WTC11 (cell line): ENCODE measurements around the gene NLE1. TPM values are rescaled to one million over a fixed set of nuclear protein-coding genes. Genes with fewer than 3 reads are reported as not detected.

Experiments used
- ATAC-seq: fragments of 200-7000 bp; cut with Tn5 transposase; 2 replicates; pipeline ENCODE4 v1.10.0; 2021; ENCODE audit warnings: mild to moderate bottlenecking, moderate library complexity
- CTCF ChIA-PET: fragments of 300-600 bp; sonication (Branson Sonifier 250); formaldehyde crosslinking; loops from one replicate; lab custom pipeline; 2021; ENCODE audit warnings: antibody characterized with exemption; lab: Charles Lee
- POLR2A ChIA-PET: fragments of 350-600 bp; sonication (Branson Sonifier 250); formaldehyde crosslinking; loops from one replicate; lab custom pipeline; 2021; ENCODE audit warnings: antibody characterized with exemption; lab: Charles Lee
- DNase-seq: peaks from one replicate; pipeline ENCODE4 v3.0.0; 2021; ENCODE audit warnings: low spot score
- H3K27ac Mint-ChIP-seq: 2 replicates; pipeline ENCODE4 v1.8.0; 2021; ENCODE audit warnings: mixed read lengths
- H3K27me3 Mint-ChIP-seq: 2 replicates; pipeline ENCODE4 v1.8.0; 2021; ENCODE audit warnings: low read depth, mild to moderate bottlenecking, moderate library complexity, mixed read lengths
- H3K36me3 Mint-ChIP-seq: 2 replicates; pipeline ENCODE4 v1.8.0; 2021; ENCODE audit warnings: mixed read lengths
- H3K4me1 Mint-ChIP-seq: 2 replicates; pipeline ENCODE4 v1.8.0; 2022; ENCODE audit warnings: mixed read lengths
- H3K4me3 Mint-ChIP-seq: 2 replicates; pipeline ENCODE4 v1.8.0; 2021; ENCODE audit warnings: mild to moderate bottlenecking, moderate library complexity, mixed read lengths
- H3K9me3 Mint-ChIP-seq: 2 replicates; pipeline ENCODE4 v1.8.0; 2021; ENCODE audit warnings: mixed read lengths
- CDX4 ChIP-seq: fragments of 250-450 bp; sonication (Bioruptor Pico); IDR thresholded peaks from 2 replicates; pipeline ENCODE4 v1.9.0; 2021; ENCODE audit warnings: moderate library complexity, mild to moderate bottlenecking, inconsistent platforms, borderline replicate concordance
- CREM ChIP-seq: sonication (generic); formaldehyde crosslinking; IDR thresholded peaks from 2 replicates; pipeline ENCODE4 v1.8.1; 2022; ENCODE audit warnings: mild to moderate bottlenecking, missing genetic modification reagents, moderate library complexity
- CTCF ChIP-seq: fragments of 200-600 bp; IDR thresholded peaks from 2 replicates; pipeline ENCODE4 v1.8.0; 2022; ENCODE audit warnings: antibody characterized with exemption
- ESRRA ChIP-seq: sonication (generic); formaldehyde crosslinking; IDR thresholded peaks from 2 replicates; pipeline ENCODE4 v1.8.1; 2022; ENCODE audit warnings: mild to moderate bottlenecking, missing genetic modification reagents, borderline replicate concordance
- FOXP4 ChIP-seq: sonication (generic); formaldehyde crosslinking; IDR thresholded peaks from 2 replicates; pipeline ENCODE4 v1.8.0; 2022; ENCODE audit warnings: mild to moderate bottlenecking, missing genetic modification reagents
- GRHL2 ChIP-seq: fragments of 250-450 bp; sonication (Bioruptor Pico); IDR thresholded peaks from 2 replicates; pipeline ENCODE4 v1.8.0; 2022; ENCODE audit warnings: mild to moderate bottlenecking, moderate library complexity; ENCODE audit not compliant: insufficient replicate concordance, severe bottlenecking
- GTF2I ChIP-seq: fragments of 250-450 bp; sonication (Bioruptor Pico); conservative IDR thresholded peaks from 2 replicates; pipeline ENCODE4 v1.4.0; 2021; ENCODE audit warnings: mild to moderate bottlenecking
- KAT7 ChIP-seq: sonication (generic); formaldehyde crosslinking; IDR thresholded peaks from 2 replicates; pipeline ENCODE4 v1.8.1; 2023; ENCODE audit warnings: missing genetic modification reagents, mild to moderate bottlenecking, borderline replicate concordance
- MYBL2 ChIP-seq: sonication (generic); formaldehyde crosslinking; IDR thresholded peaks from 2 replicates; pipeline ENCODE4 v1.8.1; 2023; ENCODE audit warnings: mild to moderate bottlenecking, moderate library complexity, missing genetic modification reagents
- NFE2L1 ChIP-seq: sonication (generic); formaldehyde crosslinking; IDR thresholded peaks from 2 replicates; pipeline ENCODE4 v1.8.1; 2023; ENCODE audit warnings: missing genetic modification reagents
- RORB ChIP-seq: fragments of 250-450 bp; sonication (Bioruptor Pico); IDR thresholded peaks from 2 replicates; pipeline ENCODE4 v1.9.0; 2021; ENCODE audit warnings: mild to moderate bottlenecking
- SMAD4 ChIP-seq: sonication (generic); formaldehyde crosslinking; IDR thresholded peaks from 2 replicates; pipeline ENCODE4 v1.8.0; 2022; ENCODE audit warnings: mild to moderate bottlenecking, missing genetic modification reagents
- SOX15 ChIP-seq: fragments of 250-450 bp; sonication (Bioruptor Pico); IDR thresholded peaks from 2 replicates; pipeline ENCODE4 v1.9.0; 2021; ENCODE audit warnings: mild to moderate bottlenecking
- TEAD4 ChIP-seq: sonication (generic); formaldehyde crosslinking; IDR thresholded peaks from 2 replicates; pipeline ENCODE4 v1.8.0; 2022; ENCODE audit warnings: mild to moderate bottlenecking, missing genetic modification reagents
- ZBTB21 ChIP-seq: sonication (generic); formaldehyde crosslinking; IDR thresholded peaks from 2 replicates; pipeline ENCODE4 v1.8.1; 2023; ENCODE audit warnings: mild to moderate bottlenecking, missing genetic modification reagents, borderline replicate concordance
- ZBTB43 ChIP-seq: sonication (generic); formaldehyde crosslinking; IDR thresholded peaks from 2 replicates; pipeline ENCODE4 v1.8.1; 2023; ENCODE audit warnings: mild to moderate bottlenecking, missing genetic modification reagents
- ZNF121 ChIP-seq: sonication (generic); formaldehyde crosslinking; IDR thresholded peaks from 2 replicates; pipeline ENCODE4 v1.8.0; 2023; ENCODE audit warnings: missing genetic modification reagents
- ZNF232 ChIP-seq: sonication (generic); formaldehyde crosslinking; IDR thresholded peaks from 2 replicates; pipeline ENCODE4 v1.8.0; 2022; ENCODE audit warnings: mild to moderate bottlenecking, missing genetic modification reagents
- ZNF263 ChIP-seq: sonication (generic); formaldehyde crosslinking; IDR thresholded peaks from 2 replicates; pipeline ENCODE4 v1.8.1; 2022; ENCODE audit warnings: low read depth, mild to moderate bottlenecking, moderate library complexity, missing genetic modification reagents
- ZNF317 ChIP-seq: sonication (generic); formaldehyde crosslinking; IDR thresholded peaks from 2 replicates; pipeline ENCODE4 v1.8.1; 2023; ENCODE audit warnings: low read depth, mild to moderate bottlenecking, moderate library complexity, missing genetic modification reagents, borderline replicate concordance
- ZNF425 ChIP-seq: fragments of 250-450 bp; sonication (Bioruptor Pico); conservative IDR thresholded peaks from 2 replicates; pipeline ENCODE4 v1.9.0; 2021; ENCODE audit warnings: mild to moderate bottlenecking
- total RNA-seq: library from RNA; stranded (reverse); gene quantifications from 3 replicates; pipeline ENCODE4 v1.2.3, GENCODE V29; 2021
- TF ChIP-seq, protein P1 (sequence below): sonication (generic); formaldehyde crosslinking; IDR thresholded peaks from 2 replicates; pipeline ENCODE4 v1.8.1; 2023; ENCODE audit warnings: mild to moderate bottlenecking, moderate library complexity, missing genetic modification reagents
- TF ChIP-seq, protein P2 (sequence below): sonication (generic); formaldehyde crosslinking; IDR thresholded peaks from 2 replicates; pipeline ENCODE4 v1.8.1; 2023; ENCODE audit warnings: mild to moderate bottlenecking, missing genetic modification reagents, moderate library complexity
- TF ChIP-seq, protein P3 (sequence below): sonication (generic); formaldehyde crosslinking; IDR thresholded peaks from 2 replicates; pipeline ENCODE4 v1.8.0; 2022; ENCODE audit warnings: mild to moderate bottlenecking, missing genetic modification reagents

Gene NLE1
- total RNA-seq, 1 experiment from 2014 or later, result 52.2 TPM

GRCh38 chr17:35101725-35102124 lies 40.4 kb downstream of the NLE1 start (continued):
- TF ChIP-seq, protein P1, sequence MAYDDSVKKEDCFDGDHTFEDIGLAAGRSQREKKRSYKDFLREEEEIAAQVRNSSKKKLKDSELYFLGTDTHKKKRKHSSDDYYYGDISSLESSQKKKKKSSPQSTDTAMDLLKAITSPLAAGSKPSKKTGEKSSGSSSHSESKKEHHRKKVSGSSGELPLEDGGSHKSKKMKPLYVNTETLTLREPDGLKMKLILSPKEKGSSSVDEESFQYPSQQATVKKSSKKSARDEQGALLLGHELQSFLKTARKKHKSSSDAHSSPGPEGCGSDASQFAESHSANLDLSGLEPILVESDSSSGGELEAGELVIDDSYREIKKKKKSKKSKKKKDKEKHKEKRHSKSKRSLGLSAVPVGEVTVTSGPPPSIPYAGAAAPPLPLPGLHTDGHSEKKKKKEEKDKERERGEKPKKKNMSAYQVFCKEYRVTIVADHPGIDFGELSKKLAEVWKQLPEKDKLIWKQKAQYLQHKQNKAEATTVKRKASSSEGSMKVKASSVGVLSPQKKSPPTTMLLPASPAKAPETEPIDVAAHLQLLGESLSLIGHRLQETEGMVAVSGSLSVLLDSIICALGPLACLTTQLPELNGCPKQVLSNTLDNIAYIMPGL (CRISPR knock-in tag), result no peak
- no peak for TF ChIP-seq ESRRA
- no peak for TF ChIP-seq ZBTB43
- no peak for TF ChIP-seq NFE2L1 (CRISPR knock-in tag)
- TF ChIP-seq, protein P2, sequence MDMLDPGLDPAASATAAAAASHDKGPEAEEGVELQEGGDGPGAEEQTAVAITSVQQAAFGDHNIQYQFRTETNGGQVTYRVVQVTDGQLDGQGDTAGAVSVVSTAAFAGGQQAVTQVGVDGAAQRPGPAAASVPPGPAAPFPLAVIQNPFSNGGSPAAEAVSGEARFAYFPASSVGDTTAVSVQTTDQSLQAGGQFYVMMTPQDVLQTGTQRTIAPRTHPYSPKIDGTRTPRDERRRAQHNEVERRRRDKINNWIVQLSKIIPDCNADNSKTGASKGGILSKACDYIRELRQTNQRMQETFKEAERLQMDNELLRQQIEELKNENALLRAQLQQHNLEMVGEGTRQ (CRISPR knock-in tag), result no peak
- no peak for TF ChIP-seq CDX4 (CRISPR knock-in tag)

- Mint-ChIP-seq H3K4me3 (no peak overlapping the region), H3K27me3 (no peaks in the 10 kb centered on the region), H3K36me3 (peaks cover 16% of the 10 kb centered on the region), H3K9me3 (no peaks in the 10 kb centered on the region), H3K27ac (peak overlapping the region; percentile 65; the same call in 1 of the 2 replicates), H3K4me1 (no peaks in the 10 kb centered on the region)
- POLR2A ChIA-PET, result no interaction called here
- ATAC-seq, result no peak
- no peak for DNase-seq
- CTCF ChIA-PET, result no interaction called here
- TF ChIP-seq FOXP4 (CRISPR knock-in tag), result no peak
- no peak for TF ChIP-seq ZNF263
- TF ChIP-seq ZNF317 (CRISPR knock-in tag), result no peak
- TF ChIP-seq ESRRA, result no peak
- TF ChIP-seq ZBTB21, result no peak
- no peak for TF ChIP-seq GTF2I
- no peak for TF ChIP-seq CTCF
- no peak for TF ChIP-seq ZNF232
- no peak for TF ChIP-seq MYBL2 (CRISPR knock-in tag)
- TF ChIP-seq TEAD4 (CRISPR knock-in tag), result no peak
- TF ChIP-seq ZNF121 (CRISPR knock-in tag), result no peak
- no peak for TF ChIP-seq RORB (CRISPR knock-in tag)
- TF ChIP-seq GRHL2, result no peak
- TF ChIP-seq SOX15 (CRISPR knock-in tag), result no peak
- no peak for TF ChIP-seq KAT7 (CRISPR knock-in tag)
- TF ChIP-seq SMAD4, result no peak
- TF ChIP-seq ZNF425 (CRISPR knock-in tag), result no peak
- TF ChIP-seq, protein P3, sequence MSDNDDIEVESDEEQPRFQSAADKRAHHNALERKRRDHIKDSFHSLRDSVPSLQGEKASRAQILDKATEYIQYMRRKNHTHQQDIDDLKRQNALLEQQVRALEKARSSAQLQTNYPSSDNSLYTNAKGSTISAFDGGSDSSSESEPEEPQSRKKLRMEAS (CRISPR knock-in tag), result no peak
- no peak for TF ChIP-seq CREM (CRISPR knock-in tag)
Observed at GRCh38 chr17:35101036-35101435, 41.1 kb downstream of the NLE1 start.
